ENCODE measurements around the gene ISG15. TPM values are rescaled to one million over a fixed set of nuclear protein-coding genes. Genes with fewer than 3 reads are reported as not detected.
A peak's percentile ranks its signal among the peaks of the same experiment; 100 is the strongest.

The ISG15 gene
- total and polyA plus RNA-seq, 2 experiments from 2014 or later: 62.3 to 89.6 TPM

GRCh38 chr1:1059494-1060280 lies 46.4 kb downstream of the ISG15 start:
- no peaks in the 10 kb centered on the region for H3K79me2 ChIP-seq
- H3K4me1 ChIP-seq (ENCODE audit: insufficient read depth): peaks cover 24% of the 10 kb centered on the region
- H2AFZ ChIP-seq: peak overlapping the region; percentile 78
- H3K4me3 ChIP-seq: peak overlapping the region; percentile 65
- no peak overlapping the region for H3K27ac ChIP-seq
- no peaks in the 10 kb centered on the region for H4K20me1 ChIP-seq (ENCODE audit: insufficient read depth, poor library complexity, severe bottlenecking)
- no peaks in the 10 kb centered on the region for H3K9me2 ChIP-seq (replicated peaks; ENCODE audit: insufficient read depth)
- peaks cover 30% of the 10 kb centered on the region for H3K27me3 ChIP-seq
- 12% methylated on average over 42 of the region's 69 CpGs for WGBS (ENCODE audit: low lambda C conversion rate, missing lambda C conversion rate)
- peak; percentile 94 for DNase-seq (ENCODE audit: low spot score)
- TF ChIP-seq CTCF (IDR thresholded peaks at IDR 0.05; ENCODE audit: poor library complexity): no peak
- TF ChIP-seq EZH2 (IDR thresholded peaks at IDR 0.05; ENCODE audit: borderline replicate concordance): no peak
- no peak for TF ChIP-seq EZH2phosphoT487 (IDR thresholded peaks at IDR 0.05; ENCODE audit: low read depth, severe bottlenecking, unreplicated experiment)
- no peaks in the 10 kb centered on the region for H3K9me3 ChIP-seq (ENCODE audit: low read depth)
- H3K4me2 ChIP-seq: peak overlapping the region; percentile 97
- no peaks in the 10 kb centered on the region for H3K36me3 ChIP-seq (replicated peaks; ENCODE audit: insufficient read depth, low read depth)

GRCh38 chr1:1060281-1061000 lies 47.1 kb downstream of the ISG15 start:
- peaks cover 24% of the 10 kb centered on the region for H3K4me1 ChIP-seq (ENCODE audit: insufficient read depth)
- no peaks in the 10 kb centered on the region for H3K79me2 ChIP-seq
- no peak overlapping the region for H3K4me3 ChIP-seq
- DNase-seq (ENCODE audit: low spot score): no peak
- H4K20me1 ChIP-seq (ENCODE audit: insufficient read depth, poor library complexity, severe bottlenecking): no peaks in the 10 kb centered on the region
- no peak overlapping the region for H3K27ac ChIP-seq
- TF ChIP-seq CTCF (IDR thresholded peaks at IDR 0.05; ENCODE audit: poor library complexity) (no peak), EZH2 (IDR thresholded peaks at IDR 0.05; ENCODE audit: borderline replicate concordance) (no peak), EZH2phosphoT487 (IDR thresholded peaks at IDR 0.05; ENCODE audit: low read depth, severe bottlenecking, unreplicated experiment) (no peak)
- peaks cover 30% of the 10 kb centered on the region for H3K27me3 ChIP-seq
- H3K4me2 ChIP-seq: no peak overlapping the region
- no peaks in the 10 kb centered on the region for H3K36me3 ChIP-seq (replicated peaks; ENCODE audit: insufficient read depth, low read depth)
- 74% methylated on average over 36 of the region's 38 CpGs for WGBS (ENCODE audit: low lambda C conversion rate, missing lambda C conversion rate)
- H3K9me3 ChIP-seq (ENCODE audit: low read depth): no peaks in the 10 kb centered on the region
- H2AFZ ChIP-seq: no peak overlapping the region
- H3K9me2 ChIP-seq (replicated peaks; ENCODE audit: insufficient read depth): no peaks in the 10 kb centered on the region

GRCh38 chr1:1061682-1062345 lies 48.5 kb downstream of the ISG15 start:
- DNase-seq (ENCODE audit: low spot score): no peak
- no peaks in the 10 kb centered on the region for H3K9me3 ChIP-seq (ENCODE audit: low read depth)
- H3K36me3 ChIP-seq (replicated peaks; ENCODE audit: insufficient read depth, low read depth): no peaks in the 10 kb centered on the region
- no peaks in the 10 kb centered on the region for H3K79me2 ChIP-seq
- no peaks in the 10 kb centered on the region for H4K20me1 ChIP-seq (ENCODE audit: insufficient read depth, poor library complexity, severe bottlenecking)
- peaks cover 30% of the 10 kb centered on the region for H3K27me3 ChIP-seq
- no peak overlapping the region for H3K4me2 ChIP-seq
- H3K4me3 ChIP-seq: no peak overlapping the region
- no peak overlapping the region for H3K27ac ChIP-seq
- H3K4me1 ChIP-seq (ENCODE audit: insufficient read depth): peaks cover 24% of the 10 kb centered on the region
- 75% methylated on average over 14 of the region's 18 CpGs for WGBS (ENCODE audit: low lambda C conversion rate, missing lambda C conversion rate)
- no peaks in the 10 kb centered on the region for H3K9me2 ChIP-seq (replicated peaks; ENCODE audit: insufficient read depth)
- TF ChIP-seq EZH2 (IDR thresholded peaks at IDR 0.05; ENCODE audit: borderline replicate concordance) (no peak), EZH2phosphoT487 (IDR thresholded peaks at IDR 0.05; ENCODE audit: low read depth, severe bottlenecking, unreplicated experiment) (no peak), CTCF (IDR thresholded peaks at IDR 0.05; ENCODE audit: poor library complexity) (no peak)
- H2AFZ ChIP-seq: no peak overlapping the region

Data from hepatocyte (in vitro differentiated cells).